GM12892 (cell line): Measurements from ENCODE around the gene BMERB1.
A peak's percentile ranks its signal among the peaks of the same experiment; 100 is the strongest.

ENCODE experiments used
- POLR2A ChIP-seq: IDR thresholded peaks from 2 replicates; pipeline ENCODE4 v1.6.1; 2011; ENCODE audit warnings: low read depth, low read length, control low read depth
- POLR2AphosphoS5 ChIP-seq: IDR thresholded peaks from 2 replicates; pipeline ENCODE4 v1.6.1; 2011; ENCODE audit warnings: low read depth, low read length, control low read depth

DNA sequence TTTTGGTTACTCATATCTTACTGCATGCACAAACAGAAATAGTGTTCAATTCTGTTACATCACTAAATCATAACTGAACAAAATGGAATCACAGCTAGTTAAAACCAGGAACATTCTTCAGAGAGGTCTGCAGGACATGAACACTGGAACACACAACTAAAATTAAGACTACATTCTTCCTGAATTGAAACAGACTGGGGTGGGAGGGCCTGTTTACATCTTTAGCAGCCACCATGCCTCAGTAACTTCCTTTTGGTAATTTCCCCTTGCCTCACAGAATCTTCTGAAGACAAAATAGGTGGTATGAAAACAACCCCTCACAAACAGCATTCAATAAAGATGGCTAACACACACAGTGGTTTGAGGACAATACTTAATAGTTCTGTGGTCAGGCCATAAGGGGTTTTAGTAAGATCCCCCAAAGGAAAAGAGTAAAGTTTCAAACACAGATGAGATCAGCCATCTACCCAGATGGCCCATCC, 202.0 kb downstream of the BMERB1 start:
- TF ChIP-seq POLR2AphosphoS5: no peak
- peak; percentile 6; the same call in 1 of the 2 replicates for TF ChIP-seq POLR2A
